Caco-2 (cell line): ENCODE results near the gene CPAMD8. TPM values are rescaled to one million over a fixed set of nuclear protein-coding genes. Genes with fewer than 3 reads are reported as not detected.

Experiments used
- BruUV-seq: library from RNA; stranded (reverse); fragments of 400-500 nt; replicated peaks from 2 replicates; lab custom pipeline; 2021; lab: Mats Ljungman, UMichigan
- CTCF ChIA-PET: fragments of 300-600 bp; sonication (Branson Sonifier 250); formaldehyde crosslinking; loops from one replicate; lab custom pipeline; 2022; ENCODE audit warnings: antibody characterized with exemption; lab: Charles Lee
- POLR2A ChIA-PET: fragments of 300-600 bp; sonication (Branson Sonifier 250); formaldehyde crosslinking; loops from one replicate; lab custom pipeline; 2022; ENCODE audit warnings: antibody characterized with exemption; lab: Charles Lee
- DNase-seq, 2 experiments: peaks; one replicate each; pipeline versions ENCODE4 v3.0.0 to v3.0.0-alpha.2; 2020 to 2022
- H3K27me3 ChIP-seq: replicated peaks from 2 replicates; pipeline ENCODE4 v1.6.0; 2011; ENCODE audit warnings: low read length; ENCODE audit not compliant: control insufficient read depth, insufficient read depth
- H3K36me3 ChIP-seq: 2 replicates; pipeline ENCODE4 v1.5.1; 2011; ENCODE audit warnings: low read length; ENCODE audit not compliant: control insufficient read depth, insufficient read depth
- H3K4me1 ChIP-seq: fragments of 250-450 bp; sonication (Bioruptor Pico); 2 replicates; pipeline ENCODE4 v1.5.1; 2020; ENCODE audit warnings: mild to moderate bottlenecking
- H3K4me3 ChIP-seq: 2 replicates; pipeline ENCODE4 v1.5.1; 2011; ENCODE audit warnings: low read depth, mild to moderate bottlenecking, control low read depth, low read length
- H3K9me3 ChIP-seq: fragments of 250-450 bp; sonication (Bioruptor Pico); 2 replicates; pipeline ENCODE4 v1.5.1; 2020; ENCODE audit warnings: mild to moderate bottlenecking, moderate library complexity
- H3K27ac Mint-ChIP-seq: one replicate; pipeline ENCODE4 v1.8.0; 2022; ENCODE audit warnings: mixed read lengths; ENCODE audit not compliant: unreplicated experiment
- H3K27me3 Mint-ChIP-seq: one replicate; pipeline ENCODE4 v1.8.0; 2022; ENCODE audit warnings: mixed read lengths; ENCODE audit not compliant: insufficient read depth, unreplicated experiment
- H3K36me3 Mint-ChIP-seq: one replicate; pipeline ENCODE4 v1.8.0; 2022; ENCODE audit warnings: mild to moderate bottlenecking, mixed read lengths; ENCODE audit not compliant: insufficient read depth, unreplicated experiment
- H3K4me1 Mint-ChIP-seq: one replicate; pipeline ENCODE4 v1.8.0; 2022; ENCODE audit warnings: low read depth, mixed read lengths; ENCODE audit not compliant: unreplicated experiment
- H3K4me3 Mint-ChIP-seq: one replicate; pipeline ENCODE4 v1.8.0; 2022; ENCODE audit warnings: mild to moderate bottlenecking, moderate library complexity, mixed read lengths; ENCODE audit not compliant: unreplicated experiment
- H3K9me3 Mint-ChIP-seq: one replicate; pipeline ENCODE4 v1.8.0; 2022; ENCODE audit warnings: mixed read lengths; ENCODE audit not compliant: unreplicated experiment
- CTCF ChIP-seq, 2 experiments: fragments of 200-600 bp in 1 of 2; IDR thresholded peaks; 1 replicate in 1 of 2; 2 replicates in 1 of 2; pipeline versions ENCODE4 v1.5.1 to v1.8.0; 2011 to 2022; ENCODE audit warnings: antibody characterized with exemption in 1 of 2, control low read depth in 1 of 2, inconsistent platforms in 1 of 2, low read depth in 1 of 2, low read length in 1 of 2, mild to moderate bottlenecking in 1 of 2, moderate library complexity in 1 of 2; ENCODE audit not compliant: insufficient read depth in 1 of 2, severe bottlenecking in 1 of 2, unreplicated experiment in 1 of 2
- intact Hi-C: fragments of 100-400 bp; cut with micrococcal nuclease; formaldehyde crosslinking; loops from one replicate; pipeline ENCODE4 v1.10.0; 2022; ENCODE audit not compliant: unreplicated experiment
- total RNA-seq: library from RNA; stranded (reverse); gene quantifications from 2 replicates; pipeline ENCODE4 v1.2.3, GENCODE V29; 2022

CPAMD8 gene
- total RNA-seq, 1 experiment from 2014 or later, result 1.1 TPM

GRCh38 chr19:16846901-16847300 lies 179.7 kb downstream of the CPAMD8 start:
- Histone ChIP-seq H3K4me1 (no peaks in the 10 kb centered on the region), H3K4me3 (no peak overlapping the region), H3K27me3 (no peaks in the 10 kb centered on the region), H3K36me3 (peaks cover 2% of the 10 kb centered on the region; the same call in 1 of the 2 replicates), H3K9me3 (no peaks in the 10 kb centered on the region)
- no peaks in the 10 kb centered on the region for H3K9me3 Mint-ChIP-seq
- H3K27me3 Mint-ChIP-seq, result no peaks in the 10 kb centered on the region
- no peak overlapping the region for H3K27ac Mint-ChIP-seq
- no peak overlapping the region for H3K4me3 Mint-ChIP-seq
- BruUV-seq, result no TSS peak
- CTCF ChIA-PET, result no interaction called here
- peaks cover 73% of the 10 kb centered on the region for H3K36me3 Mint-ChIP-seq
- POLR2A ChIA-PET, result no interaction called here
- DNase-seq, result no peak
- no peak for TF ChIP-seq CTCF (IDR thresholded peaks at IDR 0.05; ENCODE audit: insufficient read depth in 1 of 2, low read depth in 1 of 2, low read length in 1 of 2, severe bottlenecking in 1 of 2, unreplicated experiment in 1 of 2)
- intact Hi-C loops, result no loop called here
- H3K4me1 Mint-ChIP-seq, result no peaks in the 10 kb centered on the region

Other genes with a start within 250 kb of the CPAMD8 start
- gene SIN3B, start 197.4 kb downstream of the CPAMD8 start, total RNA-seq, result 56.3 and 56.9 TPM in 2 replicates
- gene F2RL3, start 137.8 kb downstream of the CPAMD8 start, total RNA-seq, result not detected in 2 replicates
- 24.4 and 30.6 TPM in 2 replicates for gene HAUS8, start 48.6 kb upstream of the CPAMD8 start, total RNA-seq
- 47.6 and 52.8 TPM in 2 replicates for gene MYO9B, start 49.0 kb upstream of the CPAMD8 start, total RNA-seq
- gene USE1, start 188.5 kb upstream of the CPAMD8 start, total RNA-seq, result 20.2 and 20.7 TPM in 2 replicates
- 14.9 and 20.3 TPM in 2 replicates for gene OCEL1, start 199.4 kb upstream of the CPAMD8 start, total RNA-seq
- gene NR2F6, start 219.1 kb upstream of the CPAMD8 start, total RNA-seq, result 94.4 and 96.5 TPM in 2 replicates
- not detected in 2 replicates for gene USHBP1, start 237.9 kb upstream of the CPAMD8 start, total RNA-seq
- gene BABAM1, start 240.6 kb upstream of the CPAMD8 start, total RNA-seq, result 91.7 and 98.8 TPM in 2 replicates